GDM1 (cell line): ENCODE measurements around the gene SLC25A20.
"Not testable (repeated sequence)": the region's sequence is repeated elsewhere in the genome, so short reads cannot be mapped to it uniquely, and the experiment has no call there.

Experiments
- DNase-seq: peaks from one replicate; lab custom pipeline; 2025; lab: John Stamatoyannopoulos, UW

The SLC25A20 gene, protein sequence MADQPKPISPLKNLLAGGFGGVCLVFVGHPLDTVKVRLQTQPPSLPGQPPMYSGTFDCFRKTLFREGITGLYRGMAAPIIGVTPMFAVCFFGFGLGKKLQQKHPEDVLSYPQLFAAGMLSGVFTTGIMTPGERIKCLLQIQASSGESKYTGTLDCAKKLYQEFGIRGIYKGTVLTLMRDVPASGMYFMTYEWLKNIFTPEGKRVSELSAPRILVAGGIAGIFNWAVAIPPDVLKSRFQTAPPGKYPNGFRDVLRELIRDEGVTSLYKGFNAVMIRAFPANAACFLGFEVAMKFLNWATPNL

DNA sequence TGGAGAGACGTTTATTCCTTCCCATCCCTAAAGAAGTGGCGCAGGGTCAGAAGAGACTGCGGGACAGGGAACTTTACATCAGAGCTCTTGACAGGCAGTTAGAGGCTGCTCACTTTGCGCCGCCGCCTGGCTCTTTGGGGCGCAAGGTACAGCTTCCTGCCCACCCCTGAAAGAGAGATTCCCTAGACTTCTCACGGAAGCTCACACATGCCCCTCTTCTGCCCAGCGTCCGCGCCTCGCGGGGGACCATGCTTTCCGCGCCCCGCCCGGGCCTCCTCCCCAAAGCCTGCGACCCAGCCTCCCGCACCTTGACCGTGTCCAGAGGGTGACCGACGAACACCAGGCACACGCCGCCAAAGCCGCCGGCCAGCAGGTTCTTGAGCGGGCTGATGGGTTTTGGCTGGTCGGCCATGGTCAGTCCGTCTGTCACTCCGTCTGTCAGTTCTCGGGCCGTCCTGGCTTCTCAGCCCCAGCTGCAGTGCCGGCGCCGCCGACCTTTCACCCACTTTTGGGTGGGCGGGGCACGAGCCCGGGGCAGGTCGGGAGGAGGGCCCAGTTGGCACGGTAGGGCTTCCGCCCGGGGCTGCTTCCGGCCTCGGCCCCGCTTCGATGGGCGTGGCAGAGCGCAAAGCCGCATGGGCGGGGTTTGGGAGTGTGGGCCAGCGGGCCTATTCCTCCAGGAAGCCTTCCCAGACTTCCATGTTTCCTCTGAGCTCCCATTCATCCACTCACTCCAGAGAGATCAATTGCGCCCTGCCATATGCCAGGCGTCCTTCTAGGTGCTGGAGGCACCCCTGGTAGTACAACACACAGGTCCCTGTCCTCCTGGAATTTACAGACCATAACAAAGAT is at the start of gene SLC25A20:
Gene SLC25A20 (minus strand): TSS at position 500 of the 852 bp plus-strand sequence. CDS start 88 bp downstream, at position 412.
- peak; percentile 78 for DNase-seq

DNA sequence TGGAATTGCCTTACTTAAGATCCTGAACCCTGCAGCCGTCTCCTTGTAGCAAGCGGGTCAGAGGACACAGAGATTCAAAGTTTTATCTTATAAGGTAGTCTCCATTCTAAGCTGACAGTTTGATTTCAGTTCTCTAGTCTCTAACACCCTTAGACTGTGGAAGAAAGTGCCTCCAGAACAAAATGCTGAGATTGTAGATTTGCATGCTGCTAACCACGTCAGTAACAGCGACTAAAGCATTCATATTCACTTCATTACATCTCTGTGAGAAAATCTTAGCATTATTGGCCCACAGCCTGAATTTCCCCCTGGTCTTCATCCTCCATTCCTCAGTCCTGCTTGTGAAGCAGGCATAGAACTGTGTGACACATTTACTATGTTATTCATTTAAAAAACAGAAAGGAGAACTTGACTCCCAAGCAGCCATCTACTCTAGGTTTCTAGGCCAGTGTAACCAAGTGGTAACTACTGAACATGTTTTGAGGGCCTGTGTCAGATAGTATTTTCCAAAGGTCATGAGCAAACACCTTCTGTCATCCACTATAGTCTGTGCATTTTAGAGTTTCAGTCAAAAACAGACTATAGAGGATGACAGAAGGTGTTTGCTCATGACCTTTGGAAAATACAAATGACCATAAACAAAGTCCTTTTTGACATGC is 47.3 kb upstream of the SLC25A20 start:
- no peak for DNase-seq

DNA sequence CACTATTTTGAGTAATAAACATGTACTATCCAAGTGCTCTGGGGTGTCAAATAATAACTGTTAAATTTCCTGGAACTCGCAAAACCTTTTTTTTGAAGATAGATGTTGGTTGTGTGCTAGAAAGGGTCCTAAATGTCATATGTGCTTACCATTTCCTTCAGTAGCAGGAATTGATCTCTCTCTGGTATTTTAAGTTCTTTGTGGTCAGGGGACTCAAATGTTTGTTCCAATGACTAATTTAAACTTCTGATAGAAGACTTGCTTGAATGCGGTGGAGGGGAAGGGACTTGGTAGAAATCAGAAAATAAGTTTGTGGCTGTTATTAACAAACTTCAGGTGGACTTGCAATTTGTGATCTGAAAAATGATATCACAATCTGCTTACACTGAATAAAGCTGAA is 46.8 kb upstream of the SLC25A20 start:
- no peak for DNase-seq

DNA sequence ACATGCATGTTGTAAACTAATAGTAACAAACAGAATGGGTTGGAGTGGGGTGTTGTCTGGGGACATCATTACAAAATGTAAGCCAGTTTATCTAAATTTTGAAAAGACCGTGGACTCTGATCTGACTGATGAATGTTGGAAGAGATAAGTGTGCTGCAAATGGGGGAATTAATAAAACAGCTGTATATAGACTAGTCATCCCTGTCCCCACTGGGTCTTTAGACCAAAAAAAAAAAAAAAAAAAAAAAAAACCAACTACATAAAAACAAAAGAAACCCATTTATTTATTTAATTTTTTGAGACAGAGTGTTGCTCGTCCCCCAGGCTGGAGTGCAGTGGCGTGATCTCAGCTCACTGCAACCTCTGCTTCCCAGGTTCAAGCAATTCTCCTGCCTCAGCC is 40.0 kb upstream of the SLC25A20 start:
- DNase-seq = no peak

DNA sequence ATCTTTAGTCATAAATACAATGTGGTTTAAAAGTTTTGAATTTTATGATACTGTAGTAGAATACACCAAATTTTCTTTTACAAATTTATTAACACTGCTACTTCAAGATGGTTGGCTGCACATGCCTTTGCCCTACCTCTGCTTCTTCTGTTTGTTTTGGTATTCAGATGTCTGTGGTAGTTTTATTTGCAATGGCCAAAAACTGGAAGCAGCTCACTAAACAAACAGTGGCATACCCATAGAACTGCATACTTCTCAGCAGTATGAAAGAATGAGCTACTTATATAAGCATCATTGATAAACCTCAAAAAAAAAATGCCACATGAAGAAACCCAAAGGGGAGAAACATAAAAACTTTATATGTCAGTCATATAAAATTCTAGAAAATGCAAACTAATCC is 39.5 kb upstream of the SLC25A20 start:
- DNase-seq = no peak

DNA sequence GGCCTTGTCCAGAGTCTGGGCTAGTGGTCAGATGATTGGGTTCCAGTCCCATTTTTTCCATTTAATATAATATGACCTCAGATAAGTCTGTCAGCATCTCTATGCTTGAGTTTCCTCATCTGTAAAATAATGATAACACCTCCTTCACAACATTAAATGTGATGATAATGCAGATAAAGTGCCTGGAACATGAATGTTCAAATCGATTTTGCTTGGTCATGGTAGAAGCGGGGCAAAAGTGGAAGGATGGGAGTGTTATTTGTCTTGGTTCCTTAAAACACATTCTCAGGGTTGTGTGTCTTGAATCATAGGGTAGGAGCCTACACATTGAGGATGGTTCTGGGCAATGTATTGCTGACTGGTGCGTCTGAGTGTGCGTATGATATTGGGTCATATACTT is 36.8 kb upstream of the SLC25A20 start:
- no peak for DNase-seq

DNA sequence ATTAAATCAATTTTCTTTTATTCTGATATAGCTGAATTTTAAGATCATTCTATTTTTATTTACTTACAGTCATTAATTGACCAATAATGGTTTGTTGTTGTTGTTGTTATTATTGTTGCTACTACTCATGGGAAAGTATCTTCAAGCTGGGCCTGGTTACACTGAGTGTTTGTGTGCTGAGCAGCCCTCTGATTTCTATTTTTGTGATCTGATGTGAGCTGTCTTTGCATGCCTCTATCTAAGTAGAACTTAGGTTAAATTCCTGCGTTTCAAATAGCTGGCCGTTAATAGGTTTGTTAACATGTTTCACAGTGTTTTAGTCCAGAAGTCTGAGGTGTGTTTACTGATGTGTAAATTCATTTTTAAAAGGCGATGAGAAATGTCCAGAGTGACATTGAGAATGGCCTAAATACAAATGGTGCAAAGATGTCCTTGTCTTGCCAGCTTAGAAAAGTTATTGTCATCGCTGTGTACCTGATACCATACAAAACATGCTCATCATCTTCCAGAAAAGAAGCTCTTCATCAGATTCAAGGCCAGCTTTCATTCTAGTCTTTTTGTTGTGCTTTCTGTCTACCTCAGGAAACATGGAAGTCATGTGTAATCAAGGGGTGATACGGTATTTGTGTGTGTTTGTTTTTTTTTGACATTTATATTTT is 35.8 kb upstream of the SLC25A20 start:
- DNase-seq = no peak

DNA sequence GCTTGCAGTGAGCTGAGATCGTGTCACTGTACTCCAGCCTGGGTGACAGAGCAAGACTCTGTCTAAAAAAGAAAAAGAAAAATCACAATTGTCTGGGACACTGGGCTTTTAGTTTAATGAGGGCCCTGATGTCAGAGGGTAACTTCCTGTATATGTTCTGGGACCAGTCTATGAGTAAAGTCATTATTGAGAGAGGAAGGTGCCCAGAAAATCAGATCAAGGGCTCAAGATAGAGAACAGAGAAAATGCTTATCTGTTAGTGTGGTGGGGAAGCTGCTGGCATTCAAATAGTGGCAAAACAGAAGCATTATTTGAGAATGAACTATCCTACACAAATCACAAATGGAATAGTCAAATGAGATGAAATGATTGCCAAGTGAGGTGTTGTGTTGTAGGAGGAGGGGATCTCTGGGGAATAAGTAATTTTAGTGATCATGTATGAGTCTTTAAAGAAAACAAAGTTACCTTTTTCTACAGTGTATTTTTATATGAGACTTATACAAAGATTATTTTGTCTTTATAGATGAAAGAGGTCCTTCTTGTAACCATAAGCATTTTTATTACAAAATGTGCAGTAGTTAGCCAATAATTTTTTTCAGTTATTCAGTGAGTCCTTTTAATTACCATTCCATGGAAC is 33.4 kb upstream of the SLC25A20 start:
- no peak for DNase-seq

DNA sequence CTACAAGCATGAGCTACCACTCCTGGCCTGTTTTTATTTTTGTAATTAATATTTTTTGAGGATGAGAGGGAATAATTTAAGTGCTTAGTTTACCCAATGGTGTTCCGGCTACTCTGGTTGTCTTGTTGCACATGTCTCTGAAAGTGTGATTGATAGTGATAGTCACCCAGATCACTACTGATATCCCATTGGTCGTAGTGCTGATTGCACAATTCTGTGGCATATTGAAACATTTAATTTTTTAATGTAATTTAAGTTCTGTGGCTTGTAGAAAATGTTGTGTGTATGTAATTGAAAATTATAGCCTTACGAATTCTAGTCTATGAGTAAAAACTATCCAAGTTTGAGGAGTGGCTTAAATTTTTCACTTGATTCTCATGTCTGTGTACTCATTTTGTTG is 31.9 kb upstream of the SLC25A20 start:
- no peak for DNase-seq

DNA sequence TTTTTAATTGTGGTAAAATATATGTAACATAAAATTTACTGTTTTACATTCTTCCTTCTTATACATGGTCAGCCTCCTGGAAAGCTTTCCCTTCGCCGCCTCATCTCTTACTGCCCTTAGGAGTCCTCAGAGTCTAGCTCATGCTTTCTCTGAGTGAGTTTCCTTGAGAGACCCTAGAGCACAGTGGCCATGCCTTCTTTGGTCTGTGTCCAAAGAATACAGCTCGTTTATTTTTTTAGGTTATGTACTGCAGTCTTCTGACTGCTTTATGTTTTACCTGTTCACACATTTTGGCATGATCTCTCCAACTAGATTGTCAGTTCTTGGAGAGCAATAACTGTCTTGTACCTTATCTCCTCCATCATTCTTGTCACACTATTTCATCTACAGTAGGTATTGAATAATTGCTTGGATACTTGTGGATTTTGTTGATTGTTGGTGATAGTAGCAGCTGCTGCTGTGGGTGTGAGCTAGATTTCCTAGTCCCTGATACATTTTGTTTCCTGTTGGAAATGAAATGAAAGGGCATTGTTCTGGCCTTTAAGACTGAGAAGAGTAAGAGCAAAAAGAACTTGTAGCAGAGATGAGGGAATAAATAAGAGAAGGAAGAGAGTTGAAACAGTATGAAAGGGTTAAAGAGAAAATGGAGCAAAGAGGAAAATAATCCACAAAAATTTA is 30.8 kb upstream of the SLC25A20 start:
- no peak for DNase-seq

DNA sequence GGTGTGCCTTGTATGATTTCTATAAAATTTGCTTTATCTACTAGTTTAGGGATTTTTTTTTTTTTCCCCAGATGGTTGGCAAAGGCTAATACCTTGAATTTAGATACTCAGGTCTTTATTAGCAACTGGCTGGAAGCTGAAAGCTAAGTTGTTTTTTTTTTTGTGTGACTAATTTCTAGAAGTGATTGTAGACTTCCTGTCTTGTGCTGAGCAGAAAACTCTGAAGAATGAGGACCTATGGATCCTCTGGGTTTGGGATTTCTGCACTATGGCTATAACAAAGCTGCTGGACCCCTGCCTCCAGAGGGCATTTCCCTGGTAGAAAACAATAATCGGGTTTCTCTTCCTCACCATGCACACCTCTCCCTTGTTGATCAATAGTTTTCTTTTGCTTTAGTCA is 30.0 kb upstream of the SLC25A20 start:
- no peak for DNase-seq

DNA sequence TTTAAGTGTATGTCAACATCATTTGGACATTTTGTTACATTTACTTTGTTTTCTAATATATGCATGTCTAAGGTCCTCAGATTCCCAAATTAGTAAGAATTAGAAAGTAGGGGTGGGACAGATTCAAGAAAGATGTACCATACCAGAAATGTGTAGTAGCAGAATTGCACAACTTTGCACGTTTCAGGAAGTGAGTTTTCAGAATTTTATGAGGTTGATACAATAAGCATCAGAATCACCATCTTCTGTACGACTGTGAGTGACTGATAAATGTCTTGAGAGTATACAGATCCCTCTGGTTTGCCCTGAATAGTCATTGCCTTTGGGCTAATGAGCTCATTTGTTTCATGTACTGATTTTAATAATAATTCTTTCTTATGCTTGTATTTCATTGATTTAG is 29.2 kb upstream of the SLC25A20 start:
- no peak for DNase-seq

DNA sequence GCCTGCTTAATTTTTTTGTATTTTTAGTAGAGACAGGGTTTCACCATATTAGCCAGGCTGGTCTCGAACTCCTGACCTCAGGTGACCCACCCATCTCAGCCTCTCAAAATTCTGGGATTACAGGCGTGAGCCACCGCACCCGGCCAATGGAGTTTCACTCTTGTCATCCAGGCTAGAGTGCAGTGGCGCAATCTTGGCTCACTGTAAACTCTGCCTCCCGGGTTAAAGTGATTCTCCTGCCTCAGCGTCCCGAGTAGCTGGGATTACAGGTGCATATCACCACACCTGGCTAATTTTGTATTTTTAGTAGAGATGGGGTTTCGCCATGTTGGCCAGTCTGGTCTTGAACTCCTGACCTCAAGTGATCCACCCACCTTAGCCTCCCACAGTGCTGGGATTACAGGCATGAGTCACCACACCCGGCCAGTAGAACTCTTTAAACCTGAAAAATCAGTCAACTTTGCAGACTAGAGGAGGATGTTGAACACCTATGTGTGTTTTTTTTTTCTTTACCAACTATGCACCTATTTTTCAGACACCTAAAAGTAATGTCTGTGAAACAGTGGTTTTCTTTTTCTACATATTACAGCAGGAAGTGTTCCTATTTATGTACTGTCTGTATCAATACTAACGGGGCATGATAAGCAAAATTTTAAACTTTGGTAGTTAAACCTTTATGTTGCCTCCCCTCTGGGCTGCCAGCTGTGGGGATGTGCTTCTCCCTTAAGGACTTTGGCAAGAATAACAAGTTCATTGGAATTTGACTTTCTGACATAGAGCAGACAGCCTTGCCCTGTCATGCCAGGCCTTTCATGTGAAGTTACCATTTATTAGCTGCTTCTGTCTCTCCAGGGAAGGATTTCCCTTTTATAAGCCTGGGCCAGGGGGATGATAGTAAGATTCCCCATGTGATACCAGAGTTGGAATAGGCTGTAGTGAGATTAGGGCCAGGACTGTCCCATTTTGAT is 28.0 kb upstream of the SLC25A20 start:
- DNase-seq = no peak

DNA sequence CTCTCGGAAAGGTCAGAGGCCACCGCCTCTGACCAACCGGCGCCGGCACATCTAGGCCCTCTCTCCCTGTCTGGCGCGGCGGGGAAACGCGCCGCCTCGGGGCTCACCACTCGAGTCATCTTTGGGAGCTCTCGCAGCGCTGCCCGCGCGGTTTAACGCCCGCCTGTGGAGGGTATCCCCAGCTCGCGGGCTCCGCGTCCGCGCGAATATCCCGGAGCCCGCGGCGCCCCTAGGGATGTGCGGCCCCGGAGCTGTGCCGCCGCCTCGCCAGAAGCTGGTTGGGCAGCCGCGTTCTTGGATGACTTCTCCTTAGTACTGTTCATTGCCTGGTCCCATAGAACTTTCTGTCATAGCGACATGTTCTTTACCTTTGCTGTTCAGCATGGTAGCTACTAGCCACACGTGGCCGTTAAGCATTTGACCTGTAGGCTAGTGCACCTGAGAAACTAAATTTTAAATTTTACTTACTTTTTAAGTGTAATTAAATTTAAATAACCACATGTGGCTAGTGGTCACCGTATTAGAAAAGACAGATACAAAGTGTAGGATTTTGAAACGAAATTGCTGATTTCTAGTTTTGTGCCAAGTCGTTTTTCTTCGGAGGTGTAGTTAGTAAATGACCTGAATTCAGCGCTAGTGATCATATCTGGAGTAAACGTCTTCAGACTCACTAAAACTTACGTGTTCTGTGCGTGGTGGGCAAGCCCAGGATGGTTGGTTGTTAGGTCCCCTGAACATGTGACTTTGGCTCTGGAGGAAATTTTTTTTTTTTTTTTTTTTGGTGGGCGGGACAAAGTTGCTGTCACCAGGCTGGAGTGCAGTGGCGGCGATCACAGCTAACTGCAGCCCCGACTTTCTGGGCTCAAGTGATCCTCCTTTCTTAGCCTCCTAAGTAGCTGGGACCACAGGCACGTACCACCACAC is 20.8 kb upstream of the SLC25A20 start:
- DNase-seq = peak; percentile 16

DNA sequence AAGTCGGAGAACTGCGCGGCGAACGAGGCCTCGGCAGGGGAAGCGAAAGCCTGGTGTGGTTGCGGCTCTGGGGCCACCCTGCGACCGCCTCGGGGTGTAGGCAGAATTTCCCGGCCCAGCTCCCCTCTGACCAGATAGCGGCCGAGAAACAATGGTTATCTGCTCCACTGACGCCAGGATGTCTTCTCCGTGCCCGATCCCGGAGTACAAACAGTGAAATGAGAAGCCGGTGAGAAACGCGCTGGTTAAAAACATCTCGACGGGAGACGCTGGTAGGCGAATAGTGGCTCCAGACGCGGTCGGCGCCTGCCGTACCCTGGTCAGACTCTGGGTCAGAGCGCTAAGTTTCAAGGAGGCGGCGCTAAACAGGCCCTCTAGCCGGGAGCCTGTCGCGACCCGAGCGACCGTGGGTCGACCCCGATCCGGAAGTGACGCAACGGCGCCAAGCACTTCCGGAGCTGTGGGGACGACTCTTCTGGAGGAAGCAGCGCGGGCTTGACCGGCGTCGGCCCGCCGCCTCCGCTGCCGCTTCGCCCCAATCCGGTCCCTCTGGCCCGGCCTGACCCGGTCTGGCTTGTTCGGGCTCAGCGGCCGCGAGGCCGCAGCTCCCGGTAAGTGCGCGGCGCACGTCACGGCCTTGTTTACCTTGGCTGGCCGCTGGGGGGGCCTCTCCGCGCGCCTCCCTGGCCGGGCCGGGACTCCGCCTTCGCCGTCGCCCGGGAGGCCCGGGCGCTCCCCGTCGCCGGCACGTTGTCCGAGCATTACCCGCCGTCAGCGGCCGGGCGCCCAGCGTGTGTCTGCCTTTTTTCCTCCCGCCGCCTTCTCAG is 19.9 kb upstream of the SLC25A20 start, which contains the start of gene ARIH2:
Gene ARIH2 (plus strand): TSS at position 455 of the 827 bp plus-strand sequence. CDS start 8,717 bp downstream, outside the sequence.
- DNase-seq = peak; percentile 89

DNA sequence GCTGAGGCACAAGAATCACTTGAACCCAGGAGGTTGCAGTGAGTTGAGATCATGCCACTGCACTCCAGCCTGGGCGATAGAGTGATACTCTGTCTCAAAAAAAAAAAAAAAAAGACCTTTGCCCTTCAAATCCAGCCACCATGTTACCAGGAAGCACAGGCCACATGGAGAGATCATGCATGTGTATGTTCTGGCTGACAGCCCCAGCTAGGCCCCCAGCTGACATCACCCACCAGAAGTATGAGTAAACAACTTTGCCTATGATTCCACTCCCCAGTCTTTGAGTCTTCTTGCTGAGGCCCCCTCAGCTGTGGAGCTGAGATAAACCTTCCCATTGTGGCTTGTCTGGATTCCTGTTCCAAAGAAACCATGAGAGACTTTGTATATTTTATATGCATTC is 16.6 kb upstream of the SLC25A20 start:
- DNase-seq = no peak

DNA sequence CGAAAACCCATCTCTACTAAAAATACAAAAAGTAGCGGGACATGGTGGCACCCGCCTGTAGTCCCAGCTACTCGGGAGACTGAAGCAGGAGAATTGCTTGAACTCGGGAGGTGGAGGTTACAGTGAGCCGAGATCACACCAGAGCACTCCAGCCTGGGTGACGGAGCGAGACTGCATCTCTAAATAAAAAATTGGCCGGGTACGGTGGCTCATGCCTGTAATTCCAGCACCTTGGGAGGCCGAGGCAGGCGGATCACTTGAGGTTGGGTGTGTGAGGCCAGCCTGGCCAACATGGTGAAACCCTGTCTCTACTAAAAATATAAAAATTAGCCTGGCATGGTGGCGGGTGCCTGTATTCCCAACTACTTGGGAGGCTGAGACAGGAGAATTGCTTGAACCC is 8.3 kb upstream of the SLC25A20 start:
- DNase-seq = not testable (repeated sequence)

DNA sequence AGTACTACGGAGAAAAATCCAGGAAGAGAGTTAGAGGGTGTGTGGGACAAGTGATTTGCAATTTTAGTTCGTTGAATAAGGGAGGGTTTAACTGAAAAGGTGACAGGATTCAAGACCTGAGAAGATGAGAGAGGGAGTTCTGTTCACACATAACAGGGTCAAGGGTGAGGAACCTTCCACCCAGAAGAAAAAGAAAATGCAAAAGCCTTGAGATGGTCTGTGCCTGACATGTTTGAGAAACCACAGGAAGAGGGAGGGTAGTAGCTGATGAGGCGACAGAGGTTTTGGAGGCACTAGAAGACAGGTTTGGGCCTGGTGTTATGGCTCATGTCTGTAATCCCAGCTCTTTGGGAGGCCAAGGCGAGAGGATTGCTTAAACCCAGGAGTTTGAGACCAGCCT is 591 bp upstream of the SLC25A20 start:
- peak; percentile 32 for DNase-seq
